Fibroblast of skin of left biceps (primary cell): ENCODE results near the gene VEGFB.

ENCODE experiments used
- DNase-seq, 2 experiments: peaks; one replicate each; pipeline ENCODE4 v3.0.0-alpha.2; 2013; ENCODE audit warnings: low read depth in 2 of 2

Gene VEGFB

DNA sequence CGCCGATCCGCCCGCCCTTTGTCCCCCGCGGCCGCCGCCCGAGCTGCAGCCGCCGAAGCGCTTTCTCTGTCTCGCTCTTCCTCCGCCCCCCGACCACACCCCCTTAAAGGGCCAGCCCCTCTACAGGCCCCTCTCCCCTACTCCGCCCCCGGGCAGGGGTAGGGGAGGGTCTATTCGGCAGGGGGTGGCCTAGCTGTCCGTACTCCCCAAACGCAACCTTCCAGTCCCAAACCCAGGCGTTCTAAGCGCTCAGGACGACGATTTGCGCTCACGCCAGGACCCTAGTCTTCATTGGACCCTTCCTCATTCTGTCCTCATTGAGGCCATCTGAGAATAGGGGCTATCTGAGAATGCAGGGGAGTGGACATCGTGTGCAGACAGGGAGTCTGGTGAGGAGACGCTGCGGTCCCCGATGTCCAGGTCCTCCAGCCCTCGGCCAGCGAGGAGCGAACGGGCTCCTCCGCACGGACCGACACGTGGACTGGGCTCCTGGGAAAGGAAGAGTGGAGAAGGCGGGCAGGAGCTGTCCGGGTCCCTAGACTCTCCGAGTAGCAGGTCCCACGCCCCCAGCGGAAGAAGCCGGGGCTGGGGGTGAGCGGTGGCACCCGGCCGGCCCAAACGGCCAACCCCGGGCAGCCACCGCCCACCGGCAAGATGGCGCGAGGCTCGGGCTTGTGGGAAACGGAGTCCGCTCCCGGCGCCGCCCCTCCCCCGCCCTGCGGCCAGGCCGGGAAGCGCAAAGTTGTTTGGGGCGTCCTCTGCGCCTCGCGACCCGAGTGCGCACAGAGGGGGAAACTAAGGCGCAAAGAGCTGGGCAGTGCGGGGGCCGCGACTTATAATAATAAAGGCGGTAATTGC is 12.7 kb downstream of the VEGFB start, which contains the start of gene PPP1R14B:
PPP1R14B (minus strand) TSS at position 73 of the 858 bp plus-strand sequence. CDS start 270 bp downstream, outside the sequence.
- peak in 1 of 2 experiments; percentile 47 for DNase-seq

DNA sequence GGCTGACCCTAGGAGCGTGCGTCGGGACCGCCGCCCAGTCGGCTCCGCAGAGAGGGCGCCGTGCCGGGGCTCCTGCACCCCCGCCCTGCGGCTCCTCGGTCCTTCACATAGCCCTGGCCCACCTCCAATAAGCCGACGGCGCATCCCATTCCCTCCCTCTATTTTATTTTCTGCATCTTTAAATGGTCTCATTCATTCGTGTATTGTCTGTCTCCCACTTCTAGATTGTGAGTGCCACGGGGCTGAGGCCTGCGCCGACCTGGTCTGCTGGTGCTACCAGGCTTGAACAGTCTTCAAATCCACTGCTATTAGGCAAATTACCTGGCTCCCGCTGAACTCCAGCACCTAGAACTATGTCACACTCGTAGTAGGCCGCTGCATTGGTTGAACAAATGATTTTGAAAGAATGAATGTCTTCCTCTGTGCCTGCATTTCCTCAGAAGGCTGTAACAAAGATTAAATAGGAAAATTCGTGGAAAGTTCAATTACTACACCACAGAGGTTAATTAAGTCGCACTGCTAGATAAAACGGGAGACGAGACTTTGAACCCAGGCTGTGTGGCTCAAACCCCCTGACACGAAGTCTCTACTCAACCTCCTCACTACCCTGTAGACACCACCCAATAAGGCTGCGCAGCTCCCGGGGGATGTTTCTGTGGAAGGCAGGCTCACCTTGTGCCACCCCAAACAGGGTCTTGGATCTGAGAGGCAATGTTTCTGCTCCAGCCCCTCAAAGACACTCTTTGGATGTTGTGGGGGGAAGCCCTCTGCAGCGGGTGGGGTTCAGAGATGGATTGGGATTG is 13.5 kb downstream of the VEGFB start:
- DNase-seq: no peak

DNA sequence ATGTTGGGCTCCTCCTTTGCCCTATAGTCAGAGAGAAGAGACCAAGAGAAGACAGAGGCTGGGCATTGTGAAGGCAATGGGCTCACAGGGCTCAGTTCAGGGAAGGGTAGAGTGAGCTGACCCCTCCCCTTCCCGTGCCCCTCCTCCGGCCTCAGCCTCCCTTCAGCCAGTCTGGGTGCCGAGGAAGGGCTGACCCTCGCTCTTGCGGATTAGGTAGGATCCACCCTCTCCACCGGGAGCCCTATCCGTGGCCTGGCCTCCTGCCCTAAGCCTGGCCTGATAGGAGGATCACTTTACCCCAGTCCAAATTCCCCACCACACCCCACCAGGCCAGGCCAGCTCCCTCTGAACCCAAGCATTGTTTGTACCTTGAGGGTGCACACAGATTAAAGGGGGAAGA is 14.2 kb downstream of the VEGFB start:
- no peak for DNase-seq

DNA sequence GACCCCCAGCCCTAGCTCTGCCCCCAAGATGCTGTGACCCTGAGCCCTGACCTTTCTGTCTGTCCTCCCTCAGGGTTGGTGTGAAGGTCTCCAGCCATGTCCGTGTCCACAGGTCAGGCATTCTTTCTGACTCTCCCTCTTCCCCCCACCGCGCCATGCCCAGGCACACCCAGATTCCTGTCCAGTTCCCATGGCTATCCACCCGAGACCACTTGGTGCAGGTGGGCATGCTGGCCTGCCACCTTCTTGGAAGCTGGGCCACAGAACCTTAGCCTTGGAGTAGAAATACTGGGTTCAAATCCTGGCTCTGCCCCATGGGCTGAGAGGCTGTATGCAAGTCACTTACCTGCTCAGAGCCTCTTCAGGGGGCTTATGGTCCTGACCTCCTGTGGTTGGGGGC is 14.7 kb downstream of the VEGFB start:
- no peak for DNase-seq

DNA sequence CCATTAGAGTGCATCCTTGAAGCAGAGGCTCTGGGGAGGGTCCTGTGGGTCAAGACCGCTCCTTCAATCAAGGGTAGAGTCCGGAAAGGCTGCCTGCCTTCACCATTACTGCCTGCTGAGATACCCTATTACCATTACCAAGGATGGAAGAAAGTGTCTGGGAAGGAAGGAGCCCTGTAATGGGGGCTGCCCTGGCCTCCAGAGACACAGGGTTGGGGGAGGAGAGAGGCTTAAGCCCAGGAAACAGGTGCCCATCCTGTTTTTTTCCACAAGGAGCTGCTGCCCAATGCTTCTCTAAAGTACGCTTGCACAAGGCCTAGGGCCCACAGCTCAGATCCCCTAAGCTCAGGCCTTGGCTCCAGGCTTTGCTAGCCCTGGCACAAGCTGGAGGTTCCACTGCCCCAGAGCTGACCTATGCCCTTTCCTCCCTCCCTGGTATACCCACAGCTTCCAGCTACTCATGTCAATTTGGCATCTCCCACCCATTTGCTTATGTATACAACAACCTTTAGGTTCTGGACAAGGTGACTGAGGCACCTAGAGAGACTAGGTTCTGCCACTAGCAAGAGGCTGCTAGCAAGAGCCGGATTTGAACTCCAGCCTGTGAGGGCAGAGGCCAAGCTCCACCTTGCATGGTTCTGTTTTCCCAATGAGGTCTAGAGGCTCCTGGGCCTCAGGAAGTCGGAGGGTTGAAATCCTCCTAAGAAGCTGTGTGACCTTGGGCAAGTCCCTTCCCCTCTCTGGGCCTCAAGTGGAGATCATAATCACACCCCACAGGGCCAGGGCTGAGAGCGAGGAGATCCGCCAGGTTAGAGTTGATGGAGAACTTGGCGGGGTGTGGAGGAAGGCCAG is 15.4 kb downstream of the VEGFB start:
- DNase-seq: no peak

DNA sequence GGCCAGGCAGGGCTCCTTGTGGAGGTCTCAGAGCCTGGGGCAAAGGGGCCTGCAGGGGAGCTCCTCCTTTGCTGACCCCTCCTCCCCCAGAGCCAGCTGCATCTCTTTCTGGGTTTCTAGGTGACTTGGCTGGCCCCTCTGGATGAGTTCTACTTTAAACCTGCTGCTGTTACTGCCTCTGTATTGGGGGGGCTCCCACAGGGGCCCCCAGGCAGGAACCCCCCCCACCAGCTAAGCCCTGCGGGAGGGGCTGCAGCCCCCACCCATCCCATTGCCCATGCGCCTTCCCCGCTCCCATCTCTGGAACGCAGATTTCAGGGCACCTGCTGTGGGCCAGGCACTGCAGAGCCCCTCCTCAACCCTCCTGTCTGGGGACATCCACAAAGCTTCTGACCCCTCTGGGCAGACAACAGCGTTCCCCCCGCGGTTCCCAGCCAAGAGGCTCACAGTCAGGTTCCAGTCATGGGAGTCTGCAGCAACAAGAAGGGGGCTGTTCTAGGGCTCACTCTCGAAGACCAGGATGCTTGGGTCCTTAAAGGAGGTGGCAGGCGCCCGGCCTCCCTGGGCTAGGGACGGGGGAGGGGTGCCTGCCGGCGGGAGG is 16.1 kb downstream of the VEGFB start:
- DNase-seq: no peak

DNA sequence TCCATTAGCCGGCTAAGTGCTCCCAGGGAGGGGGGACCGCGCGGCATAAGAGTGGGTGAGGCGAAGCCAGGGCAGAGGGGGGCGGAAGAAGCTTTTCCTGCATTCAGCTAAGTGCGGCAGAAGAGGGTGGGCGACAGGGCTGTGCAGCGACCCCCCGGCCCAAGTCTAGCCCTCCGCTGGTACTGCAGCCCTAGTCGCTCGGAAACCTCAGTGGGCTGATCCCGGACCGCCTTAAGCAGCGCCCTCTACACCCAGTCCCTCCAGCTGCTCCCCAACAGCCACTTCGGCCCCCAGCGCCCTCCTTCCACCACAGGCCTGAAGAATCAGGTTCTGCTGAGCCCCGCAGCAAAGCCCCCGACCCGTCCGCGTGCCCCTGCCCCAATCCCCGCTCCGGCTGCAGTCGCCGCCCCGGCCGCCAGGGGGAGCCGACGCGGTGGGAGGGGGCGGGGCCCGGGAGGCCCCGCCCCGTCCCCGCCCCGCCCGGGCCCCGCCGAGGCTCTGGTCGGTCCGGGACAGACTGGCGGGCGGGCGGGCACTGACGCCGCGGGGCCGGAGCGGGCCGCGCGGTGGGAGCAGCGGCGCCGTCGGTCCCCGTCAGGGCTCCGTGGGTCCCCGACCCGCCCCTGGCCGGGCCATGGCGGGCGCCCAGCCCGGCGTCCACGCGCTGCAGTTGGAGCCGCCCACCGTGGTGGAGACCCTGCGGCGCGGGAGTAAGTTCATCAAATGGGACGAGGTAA is 16.8 kb downstream of the VEGFB start, which contains the start of gene PLCB3:
PLCB3 (plus strand) TSS at position 515 of the 737 bp plus-strand sequence; CDS start at position 635, 120 bp downstream.
- DNase-seq: no peak

DNA sequence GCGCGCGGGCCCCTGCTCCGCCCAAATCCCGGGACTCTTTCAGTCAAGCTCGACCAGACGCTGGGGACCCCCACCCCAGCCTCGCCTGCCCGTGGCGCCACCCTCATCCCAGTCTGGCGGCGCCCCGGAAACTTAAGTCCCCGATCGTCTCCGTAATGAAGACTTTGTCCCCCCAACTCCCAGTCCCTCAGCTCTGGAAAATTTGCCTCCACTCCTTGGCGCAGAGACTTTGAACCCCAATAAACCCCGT is 17.3 kb downstream of the VEGFB start:
- DNase-seq: no peak

DNA sequence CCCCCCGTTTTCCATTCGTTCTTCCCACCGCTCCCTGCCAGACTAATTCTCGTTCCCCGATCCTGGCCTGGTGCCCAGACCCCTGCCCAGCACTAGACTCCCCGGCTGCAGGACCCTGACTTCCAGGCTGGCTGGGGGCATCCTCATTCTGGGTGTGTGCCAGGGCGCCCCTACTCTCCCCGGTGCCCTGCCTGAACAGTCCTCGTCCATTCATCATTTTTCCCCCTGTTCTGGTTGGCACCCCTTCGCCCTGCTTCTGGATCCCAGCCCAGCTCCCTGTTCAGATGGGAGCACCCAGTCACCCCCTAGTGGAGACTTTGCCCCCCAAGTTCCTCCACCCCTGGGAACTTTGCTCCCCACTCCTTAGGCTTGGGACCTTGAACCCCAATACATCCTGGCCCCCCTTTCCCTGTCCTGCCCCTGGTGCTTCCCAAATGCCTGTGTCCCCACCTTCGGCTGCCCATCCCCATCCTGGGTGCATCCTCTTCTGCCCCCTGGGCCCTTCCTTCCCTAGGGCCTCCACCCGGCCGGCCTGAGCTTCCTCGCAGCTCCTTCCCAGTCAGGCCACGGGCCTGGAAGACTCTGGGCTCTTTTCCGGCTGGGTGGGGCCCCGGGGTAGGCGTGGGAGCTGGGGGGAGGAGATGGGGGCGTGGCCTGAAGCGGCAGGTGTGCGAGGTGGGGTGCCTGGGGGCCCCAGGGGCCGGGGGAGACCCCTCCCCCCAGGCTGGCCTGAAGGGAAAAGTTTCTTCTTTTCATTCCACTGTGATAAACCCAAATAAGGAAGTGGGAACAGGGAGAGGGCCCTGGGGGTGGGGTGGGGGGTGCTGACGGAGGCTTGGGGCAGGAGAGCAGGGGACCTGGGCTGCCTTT is 17.9 kb downstream of the VEGFB start:
- DNase-seq: no peak

DNA sequence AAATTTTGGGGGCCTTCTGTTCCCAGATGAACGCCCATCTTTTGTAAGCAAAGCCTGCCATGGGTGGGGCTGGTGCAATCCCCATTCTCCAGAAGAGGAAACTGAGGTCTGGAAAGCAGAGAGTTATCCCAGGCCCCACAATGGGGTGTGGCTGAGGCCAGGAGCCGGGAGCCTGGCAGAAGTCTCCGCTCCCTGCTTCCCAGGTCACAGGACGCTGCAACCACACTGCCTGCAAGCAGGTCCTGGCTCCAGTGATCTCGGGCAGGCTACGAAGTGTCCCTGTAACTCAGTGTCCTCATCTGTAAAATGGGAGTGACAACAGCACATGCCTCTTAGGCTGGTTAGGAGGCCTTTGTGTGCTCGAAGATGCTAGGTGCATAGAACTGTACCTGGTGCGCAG is 18.7 kb downstream of the VEGFB start:
- DNase-seq: no peak

DNA sequence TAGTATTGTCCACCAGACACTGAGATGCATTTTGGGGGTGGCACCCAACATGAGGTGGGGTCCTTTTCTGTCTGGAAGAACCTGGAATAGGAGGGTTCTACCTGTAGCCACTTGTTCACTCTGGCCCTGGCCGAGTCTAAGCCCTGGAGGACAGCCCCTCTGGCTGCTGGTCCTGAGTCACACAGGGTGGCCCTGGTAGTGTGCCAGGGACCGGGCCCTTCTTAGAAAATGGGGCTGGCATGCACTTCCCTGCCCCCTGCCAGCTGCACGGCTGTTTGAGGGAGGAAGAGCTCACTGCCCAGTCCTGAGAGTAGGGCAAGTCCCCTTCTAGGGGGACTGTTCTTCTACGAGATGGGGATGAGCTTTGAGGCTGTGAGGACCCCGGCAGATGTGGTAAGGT is 19.1 kb downstream of the VEGFB start:
- DNase-seq: no peak

DNA sequence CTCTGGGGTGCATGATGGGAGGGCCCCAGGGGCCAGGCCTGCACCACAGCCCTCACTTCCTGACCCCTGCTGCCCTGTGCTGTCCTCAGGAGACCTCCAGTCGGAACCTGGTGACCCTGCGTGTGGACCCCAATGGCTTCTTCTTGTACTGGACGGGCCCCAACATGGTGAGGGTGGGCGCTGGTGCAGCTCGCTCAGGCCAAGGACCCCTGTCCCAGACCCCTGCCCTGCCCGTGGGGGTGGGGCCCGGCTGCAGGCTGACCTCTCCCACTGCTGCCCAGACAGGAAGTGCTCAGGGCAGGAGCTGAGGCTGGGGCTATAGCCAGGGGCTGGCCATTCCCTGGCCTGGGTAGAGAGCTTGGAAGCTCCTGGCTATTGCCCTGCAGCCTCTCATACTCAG is 19.9 kb downstream of the VEGFB start:
- no peak for DNase-seq

DNA sequence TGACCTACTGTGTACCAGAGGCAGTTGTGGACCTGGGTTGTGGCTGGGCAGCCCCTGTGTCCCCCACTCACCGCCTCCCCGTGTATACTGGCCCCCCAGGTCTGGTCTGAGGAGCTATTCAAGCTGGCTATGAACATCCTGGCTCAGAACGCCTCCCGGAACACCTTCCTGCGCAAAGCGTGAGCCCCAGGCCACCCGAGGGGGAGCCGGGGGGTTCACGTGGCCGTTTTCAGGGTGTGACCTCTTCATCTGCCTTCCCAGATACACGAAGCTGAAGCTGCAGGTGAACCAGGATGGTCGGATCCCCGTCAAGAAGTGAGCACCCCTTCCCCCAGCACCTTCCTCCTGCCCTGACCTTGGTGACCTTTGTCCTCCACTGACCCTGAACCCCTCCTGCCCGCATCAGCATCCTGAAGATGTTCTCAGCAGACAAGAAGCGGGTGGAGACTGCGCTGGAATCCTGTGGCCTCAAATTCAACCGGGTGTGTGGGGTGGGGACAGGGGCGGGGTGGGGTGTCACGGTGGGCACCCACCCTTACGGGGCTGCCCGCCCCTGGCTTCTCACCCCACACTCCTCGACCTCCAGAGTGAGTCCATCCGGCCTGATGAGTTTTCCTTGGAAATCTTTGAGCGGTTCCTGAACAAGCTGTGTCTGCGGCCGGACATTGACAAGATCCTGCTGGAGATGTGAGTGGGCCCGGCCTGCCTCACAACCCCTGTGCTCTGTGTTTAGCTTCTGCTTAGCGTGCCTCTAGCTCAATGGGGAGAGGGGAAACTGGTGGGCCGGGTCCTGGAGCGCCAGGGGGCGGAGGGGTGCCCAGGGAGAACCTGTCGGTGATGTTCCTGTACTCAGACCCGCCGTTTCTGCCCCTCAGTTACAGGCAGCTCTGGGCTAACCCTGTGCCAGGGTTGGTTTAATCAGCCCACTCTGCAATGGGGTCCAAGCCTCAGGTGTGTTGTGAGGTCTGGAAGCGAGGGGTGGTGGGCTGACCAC is 21.0 kb downstream of the VEGFB start:
- DNase-seq: no peak

DNA sequence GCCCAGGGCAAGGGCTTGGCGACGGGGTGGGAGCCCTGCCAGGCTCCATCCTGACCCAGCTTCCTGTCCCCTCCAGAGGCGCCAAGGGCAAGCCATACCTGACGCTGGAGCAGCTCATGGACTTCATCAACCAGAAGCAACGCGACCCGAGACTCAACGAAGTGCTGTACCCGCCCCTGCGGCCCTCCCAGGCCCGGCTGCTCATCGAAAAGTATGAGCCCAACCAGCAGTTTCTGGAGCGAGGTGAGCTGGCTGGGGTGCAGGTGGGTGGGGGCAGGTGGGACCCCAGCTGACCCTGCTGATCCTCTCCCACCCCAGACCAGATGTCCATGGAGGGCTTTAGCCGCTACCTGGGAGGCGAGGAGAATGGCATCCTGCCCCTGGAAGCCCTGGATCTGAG is 21.9 kb downstream of the VEGFB start:
- DNase-seq: no peak

DNA sequence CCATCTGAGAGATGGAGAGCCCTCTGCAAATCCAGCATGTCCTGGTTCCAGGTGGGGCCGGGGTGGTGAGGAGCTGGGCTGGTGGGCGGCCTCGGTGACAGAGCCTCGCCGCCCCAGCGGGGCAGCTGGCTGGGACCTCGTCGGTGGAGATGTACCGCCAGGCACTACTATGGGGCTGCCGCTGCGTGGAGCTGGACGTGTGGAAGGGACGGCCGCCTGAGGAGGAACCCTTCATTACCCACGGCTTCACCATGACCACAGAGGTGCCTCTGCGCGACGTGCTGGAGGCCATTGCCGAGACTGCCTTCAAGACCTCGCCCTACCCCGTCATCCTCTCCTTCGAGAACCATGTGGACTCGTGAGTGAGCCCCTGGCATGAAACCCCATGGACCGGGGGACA is 24.0 kb downstream of the VEGFB start:
- no peak for DNase-seq

DNA sequence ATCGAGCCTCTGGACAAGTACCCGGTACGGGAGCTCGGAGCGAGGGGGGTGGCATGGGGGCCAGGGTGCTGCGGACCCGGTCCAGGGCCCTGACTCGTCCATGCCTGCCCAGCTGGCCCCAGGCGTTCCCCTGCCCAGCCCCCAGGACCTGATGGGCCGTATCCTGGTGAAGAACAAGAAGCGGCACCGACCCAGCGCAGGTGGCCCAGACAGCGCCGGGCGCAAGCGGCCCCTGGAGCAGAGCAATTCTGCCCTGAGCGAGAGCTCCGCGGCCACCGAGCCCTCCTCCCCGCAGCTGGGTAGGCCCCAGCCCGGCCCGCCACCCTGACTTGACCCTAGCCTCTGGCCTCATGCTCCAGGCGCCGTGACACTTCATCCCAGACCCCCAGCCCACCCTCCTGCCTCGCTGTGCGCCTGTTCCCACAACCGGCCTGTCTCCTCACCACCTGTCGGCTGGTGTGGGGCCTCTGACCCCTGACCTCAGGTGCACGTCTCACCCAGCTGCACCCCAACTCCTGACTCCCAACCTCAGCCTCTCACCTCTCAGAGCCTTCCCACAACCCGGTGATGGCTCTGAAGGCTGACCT is 24.7 kb downstream of the VEGFB start:
- DNase-seq: no peak

DNA sequence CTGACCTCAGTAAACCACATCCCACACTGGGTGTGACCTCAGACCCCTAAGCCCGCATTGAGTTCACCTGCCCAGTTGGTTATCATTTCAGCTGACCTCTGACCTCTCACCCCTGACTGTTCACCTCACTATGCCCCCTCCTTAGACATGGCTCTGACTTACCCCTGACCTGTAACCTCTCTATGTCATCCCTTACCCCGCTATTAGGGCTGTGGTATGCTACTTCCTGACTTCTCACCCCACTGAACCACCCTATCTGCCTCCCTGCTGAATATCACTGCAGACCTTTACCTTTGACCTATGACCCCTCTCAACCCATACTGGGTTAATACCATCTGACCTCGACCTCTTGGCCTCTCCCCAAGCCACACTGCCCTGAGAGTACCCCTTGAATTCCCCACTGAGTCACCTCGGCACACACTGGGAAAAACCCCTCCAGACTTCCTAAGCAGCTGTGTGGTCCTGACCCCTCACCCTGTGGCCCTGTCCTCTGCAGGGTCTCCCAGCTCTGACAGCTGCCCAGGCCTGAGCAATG is 25.2 kb downstream of the VEGFB start:
- no peak for DNase-seq

DNA sequence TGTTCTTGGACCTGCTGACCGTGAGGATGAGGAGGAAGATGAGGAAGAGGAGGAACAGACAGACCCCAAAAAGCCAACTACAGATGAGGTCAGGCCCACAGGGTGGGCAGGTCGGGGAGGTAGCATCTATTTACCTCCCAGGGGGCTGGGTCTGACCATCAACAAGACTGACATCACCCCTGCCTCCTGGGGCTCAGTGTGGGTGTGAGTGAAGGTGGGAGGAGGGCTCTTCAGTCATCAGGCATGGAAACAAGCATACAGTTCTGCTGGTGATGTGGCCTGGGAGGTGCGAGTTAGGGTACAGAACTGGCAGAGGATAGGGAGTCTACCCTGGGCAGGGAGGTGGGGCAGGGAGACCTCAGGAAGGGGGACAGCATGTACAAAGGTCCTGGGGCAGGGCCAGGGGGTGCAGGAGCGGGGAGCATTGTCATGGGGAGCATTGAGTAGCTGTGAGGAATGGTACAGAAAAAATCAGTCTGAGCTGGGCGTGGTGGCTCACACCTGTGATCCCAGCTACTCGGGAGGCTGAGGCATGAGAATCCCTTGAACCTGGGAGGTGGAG is 25.8 kb downstream of the VEGFB start:
- no peak for DNase-seq
